GM12878 (cell line): Measurements from ENCODE around the gene FUZ. TPM values are rescaled to one million over a fixed set of nuclear protein-coding genes. Genes with fewer than 3 reads are reported as not detected.

Experiments
- ATAC-seq: fragments of 200-7000 bp; cut with Tn5 transposase; 3 replicates; pipeline ENCODE4 v1.9.1; 2020; ENCODE audit warnings: mild to moderate bottlenecking, moderate library complexity
- BruUV-seq: library from RNA; stranded (reverse); fragments of 400-500 nt; replicated peaks from 2 replicates; lab custom pipeline; 2021; lab: Mats Ljungman, UMichigan
- CTCF ChIA-PET: fragments of 300-600 bp; sonication (Branson Sonifier 250); formaldehyde crosslinking; extraction: SDS; loops from one replicate; lab custom pipeline; 2021; ENCODE audit warnings: inconsistent platforms; lab: Yijun Ruan, JAX
- POLR2A ChIA-PET: fragments of 350-600 bp; formaldehyde crosslinking; extraction: SDS; loops from one replicate; lab custom pipeline; 2021; ENCODE audit warnings: inconsistent platforms; lab: Charles Lee
- RAD21 ChIA-PET: fragments of 300-600 bp; sonication (Branson Sonifier 250); formaldehyde crosslinking; loops from one replicate; lab custom pipeline; 2023; ENCODE audit warnings: antibody characterized with exemption; ENCODE audit not compliant: unreplicated experiment; lab: Charles Lee
- SMC1A ChIA-PET: fragments of 300-600 bp; sonication (Branson Sonifier 250); formaldehyde crosslinking; loops from one replicate; lab custom pipeline; 2023; ENCODE audit not compliant: unreplicated experiment, uncharacterized antibody; lab: Charles Lee
- DNase-seq: peaks from one replicate; pipeline ENCODE4 v3.0.0-alpha.2; 2011; ENCODE audit warnings: low read depth, low spot score
- FAIRE-seq: peaks from 3 replicates; lab custom pipeline; 2011; peaks lifted over from hg19 to GRCh38; lab: Jason Lieb, UNC
- H2AFZ ChIP-seq: 2 replicates; pipeline ENCODE4 v1.6.0; 2011; ENCODE audit warnings: low read depth, low read length, control low read depth; ENCODE audit not compliant: control insufficient read depth
- H3K27ac ChIP-seq: 2 replicates; pipeline ENCODE4 v1.5.1; 2011; ENCODE audit warnings: control low read depth; ENCODE audit not compliant: control insufficient read depth, insufficient read depth
- H3K27me3 ChIP-seq, 2 experiments: replicated peaks in 1 of 2; 2 replicates each; pipeline versions ENCODE4 v1.6.0 to v1.6.1; 2011; ENCODE audit warnings: low read length in 1 of 2; ENCODE audit not compliant: control insufficient read depth in 2 of 2, insufficient read depth in 2 of 2
- H3K36me3 ChIP-seq, 2 experiments: 2 replicates each; pipeline ENCODE4 v1.5.1; 2011; ENCODE audit warnings: low read length in 1 of 2; ENCODE audit not compliant: control insufficient read depth in 2 of 2, insufficient read depth in 2 of 2
- H3K4me1 ChIP-seq: 2 replicates; pipeline ENCODE4 v1.6.1; 2011; ENCODE audit warnings: mild to moderate bottlenecking, low read length, moderate library complexity, mixed read lengths; ENCODE audit not compliant: control insufficient read depth, insufficient read depth
- H3K4me2 ChIP-seq: 2 replicates; pipeline ENCODE4 v1.6.0; 2011; ENCODE audit warnings: control low read depth; ENCODE audit not compliant: control insufficient read depth, insufficient read depth
- H3K4me3 ChIP-seq: fragments of 200-600 bp; sonication (generic); 2 replicates; pipeline ENCODE4 v1.5.1; 2016
- H3K79me2 ChIP-seq: 2 replicates; pipeline ENCODE4 v1.6.0; 2011; ENCODE audit warnings: low read length; ENCODE audit not compliant: control insufficient read depth, insufficient read depth
- H3K9ac ChIP-seq: 2 replicates; pipeline ENCODE4 v1.8.0; 2011; ENCODE audit warnings: low read length, control low read depth, mixed read lengths; ENCODE audit not compliant: control insufficient read depth, insufficient read depth
- H3K9me3 ChIP-seq: replicated peaks from 3 replicates; pipeline ENCODE4 v1.5.1; 2011; ENCODE audit warnings: mild to moderate bottlenecking, low read length; ENCODE audit not compliant: control insufficient read depth, insufficient read depth
- H4K20me1 ChIP-seq: 2 replicates; pipeline ENCODE4 v1.6.0; 2011; ENCODE audit not compliant: control insufficient read depth, insufficient read depth
- CBX5 ChIP-seq: sonication (generic); IDR thresholded peaks from 2 replicates; pipeline ENCODE4 v1.6.1; 2016; ENCODE audit warnings: low read depth, moderate library complexity, mild to moderate bottlenecking, inconsistent platforms
- CHD2 ChIP-seq: IDR thresholded peaks from 2 replicates; pipeline ENCODE4 v1.6.1; 2011; ENCODE audit warnings: low read depth, low read length, improper control_type of control experiment, borderline replicate concordance
- MEF2B ChIP-seq: fragments of 450-650 bp; IDR thresholded peaks from 2 replicates; pipeline ENCODE4 v1.6.1; 2018; ENCODE audit warnings: mild to moderate bottlenecking, moderate library complexity; ENCODE audit not compliant: partially characterized antibody, poor library complexity, severe bottlenecking
- NBN ChIP-seq: fragments of 450-650 bp; IDR thresholded peaks from 2 replicates; pipeline ENCODE4 v1.6.1; 2016
- NFXL1 ChIP-seq: fragments of 450-650 bp; IDR thresholded peaks from 2 replicates; pipeline ENCODE4 v1.6.1; 2017; ENCODE audit warnings: antibody characterized with exemption, mild to moderate bottlenecking, borderline replicate concordance
- POLR2A ChIP-seq: IDR thresholded peaks from 2 replicates; pipeline ENCODE4 v1.6.1; 2011; ENCODE audit warnings: low read depth, mild to moderate bottlenecking, low read length
- POLR2AphosphoS2 ChIP-seq: IDR thresholded peaks from 2 replicates; pipeline ENCODE4 v1.6.1; 2011; ENCODE audit warnings: low read depth, mild to moderate bottlenecking, low read length, improper control_type of control experiment, moderate library complexity
- SMAD5 ChIP-seq: IDR thresholded peaks from 2 replicates; pipeline ENCODE4 v1.6.1; 2016; ENCODE audit warnings: antibody characterized with exemption, low read depth
- SMC3 ChIP-seq: IDR thresholded peaks from 2 replicates; pipeline ENCODE4 v1.6.1; 2011; ENCODE audit warnings: low read length, improper control_type of control experiment, borderline replicate concordance
- TBL1XR1 ChIP-seq: IDR thresholded peaks from 2 replicates; pipeline ENCODE4 v1.6.1; 2012; ENCODE audit warnings: low read depth, low read length, improper control_type of control experiment
- ZZZ3 ChIP-seq: IDR thresholded peaks from 2 replicates; pipeline ENCODE4 v1.6.1; 2011; ENCODE audit warnings: low read depth; ENCODE audit not compliant: control insufficient read depth, insufficient read length
- WGBS: methylation state at CpG from one replicate; pipeline ENCODE4 v1.1.6; 2016; ENCODE audit warnings: low lambda C conversion rate; ENCODE audit not compliant: insufficient replicate concordance, insufficient coverage; ENCODE audit errors: missing lambda C conversion rate; 5-methylcytosine and 5-hydroxymethylcytosine counted together
- in situ Hi-C: fragments of 300-500 bp; cut with MboI; formaldehyde crosslinking; loops from 9 replicates; pipeline ENCODE4 v1.14.3; 2018; ENCODE audit warnings: mixed read lengths
- intact Hi-C: fragments of 100-400 bp; cut with micrococcal nuclease; formaldehyde crosslinking; loops from one replicate; pipeline ENCODE4 v1.14.2; 2022; ENCODE audit not compliant: unreplicated experiment
- polyA plus RNA-seq, 11 experiments: library from polyadenylated mRNA; depleted of rRNA in 4 of 11; unstranded in 6 of 11; stranded (reverse) in 5 of 11; fragments of >200 nt; fragmentation: Nextera tagmentation in 4 of 11; fragmentation: Illumina TruSeq in 1 of 11; extraction: Ambion mirVana in 4 of 11; extraction: Trizol in 1 of 11; gene quantifications; 1 replicate in 1 of 11; 2 replicates in 10 of 11; pipeline versions ENCODE4 v1.2.1 to v1.2.3, GENCODE V29; 2011 to 2016; ENCODE audit warnings: inconsistent platforms in 2 of 11, missing spikeins in 2 of 11, low read depth in 1 of 11
- total RNA-seq, 4 experiments: library from RNA; depleted of rRNA in 3 of 4; stranded (reverse); fragments of >200 nt in 3 of 4; fragmentation: Illumina TruSeq in 1 of 4; extraction: Trizol in 1 of 4; gene quantifications; 2 replicates each; pipeline versions ENCODE4 v1.2.1 to v1.2.3, GENCODE V29; 2013 to 2021
- TF ChIP-seq, protein P1 (sequence below): IDR thresholded peaks from 2 replicates; pipeline ENCODE4 v1.6.1; 2012; ENCODE audit warnings: low read depth, low read length, improper control_type of control experiment

Gene FUZ
- total and polyA plus RNA-seq, 10 of the 15 experiments (the other 5 are each of a cell fraction or from before 2014, with no cell fraction given) = 0.18 to 11.5 (median 8.8) TPM

DNA sequence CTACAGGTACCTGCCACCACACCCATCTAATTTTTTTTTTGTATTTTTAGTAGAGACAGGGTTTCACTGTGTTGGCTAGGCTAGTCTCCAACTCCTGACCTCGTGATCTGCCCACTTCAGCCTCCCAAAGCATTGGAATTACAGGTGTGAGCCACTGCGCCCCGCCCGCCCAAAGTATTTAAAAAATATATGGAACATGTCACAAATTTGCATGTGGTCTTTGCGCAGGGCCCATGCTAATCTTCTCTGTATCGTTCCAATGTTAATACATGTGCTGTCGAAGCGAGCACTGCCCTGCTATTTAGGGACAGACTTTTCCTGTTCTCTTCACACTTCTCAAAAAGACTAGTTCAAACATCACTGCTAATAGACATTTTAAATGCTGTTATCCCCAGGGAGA is 48.8 kb downstream of the FUZ start:
- no peak overlapping the region for H3K4me3 ChIP-seq
- TF ChIP-seq CBX5 (no peak), ZZZ3 (no peak), POLR2A (no peak), CHD2 (no peak), POLR2AphosphoS2 (no peak), NFXL1 (no peak), NBN (no peak), MEF2B (no peak), SMC3 (no peak), TBL1XR1 (no peak), SMAD5 (no peak)
- TF ChIP-seq, protein P1, sequence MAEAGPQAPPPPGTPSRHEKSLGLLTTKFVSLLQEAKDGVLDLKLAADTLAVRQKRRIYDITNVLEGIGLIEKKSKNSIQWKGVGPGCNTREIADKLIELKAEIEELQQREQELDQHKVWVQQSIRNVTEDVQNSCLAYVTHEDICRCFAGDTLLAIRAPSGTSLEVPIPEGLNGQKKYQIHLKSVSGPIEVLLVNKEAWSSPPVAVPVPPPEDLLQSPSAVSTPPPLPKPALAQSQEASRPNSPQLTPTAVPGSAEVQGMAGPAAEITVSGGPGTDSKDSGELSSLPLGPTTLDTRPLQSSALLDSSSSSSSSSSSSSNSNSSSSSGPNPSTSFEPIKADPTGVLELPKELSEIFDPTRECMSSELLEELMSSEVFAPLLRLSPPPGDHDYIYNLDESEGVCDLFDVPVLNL = no peak
- H3K27me3 ChIP-seq = no peaks in the 10 kb centered on the region; a peak in 1 of 4 replicates
- H3K4me1 ChIP-seq = peaks cover 15% of the 10 kb centered on the region; the same call in 1 of the 2 replicates
- no peak overlapping the region for H3K27ac ChIP-seq
- no peak for DNase-seq
- H3K9me3 ChIP-seq = no peaks in the 10 kb centered on the region
- 73% methylated on average over 8 of the region's 8 CpGs for WGBS
- H3K9ac ChIP-seq = no peak overlapping the region
- SMC1A ChIA-PET = interaction anchor here (1.0 kb wide), 1 partner anchor 84 kb away, joined by 3 read pairs; no protein-coding TSS in a partner anchor
- RAD21 ChIA-PET = no interaction called here
- POLR2A ChIA-PET = interaction anchor here (0.6 kb wide), 1 partner anchor 1096 kb away, joined by 3 read pairs; no protein-coding TSS in a partner anchor
- no peaks in the 10 kb centered on the region for H4K20me1 ChIP-seq
- H2AFZ ChIP-seq = no peak overlapping the region
- intact Hi-C loops (no loop called here), in situ Hi-C loops (no loop called here)
- no TSS peak for BruUV-seq
- peaks cover 21% of the 10 kb centered on the region for H3K79me2 ChIP-seq
- no peak for FAIRE-seq
- no peak overlapping the region for H3K4me2 ChIP-seq
- H3K36me3 ChIP-seq = no peaks in the 10 kb centered on the region
- CTCF ChIA-PET = no interaction called here
- no peak for ATAC-seq
